ENCODE results near the gene NTM. TPM values are rescaled to one million over a fixed set of nuclear protein-coding genes. Genes with fewer than 3 reads are reported as not detected.

NTM gene
- polyA plus RNA-seq, 1 donor from 2014 or later, result 39.4 TPM

- H2AFZ ChIP-seq (ENCODE audit: low read depth, low read length), result no peak overlapping the region
- no peaks in the 10 kb centered on the region for H3F3A ChIP-seq (ENCODE audit: insufficient read depth, low read length, poor library complexity, severe bottlenecking)
- H3K9ac ChIP-seq (ENCODE audit: low read length), result no peak overlapping the region
- H3K27me3 ChIP-seq (ENCODE audit: insufficient read depth, low read depth, low read length), result no peaks in the 10 kb centered on the region
- H3K9me2 ChIP-seq (ENCODE audit: insufficient read depth, low read length), result no peaks in the 10 kb centered on the region
- no peaks in the 10 kb centered on the region for H3K9me3 ChIP-seq (ENCODE audit: low read length)
- H3K4me2 ChIP-seq (ENCODE audit: low read length), result no peak overlapping the region
- no peak overlapping the region for H3K27ac ChIP-seq (ENCODE audit: low read length)
- no peaks in the 10 kb centered on the region for H3K36me3 ChIP-seq (ENCODE audit: insufficient read depth, low read length)
- no peak overlapping the region for H3K4me3 ChIP-seq (ENCODE audit: low read length)
- no peaks in the 10 kb centered on the region for H3K79me2 ChIP-seq (replicated peaks; ENCODE audit: insufficient read depth, low read length)
- TF ChIP-seq REST (IDR thresholded peaks at IDR 0.05; ENCODE audit: borderline replicate concordance) (no peak), MXI1 (conservative IDR thresholded peaks at IDR 0.05; ENCODE audit: poor library complexity, severe bottlenecking) (no peak)
- H4K20me1 ChIP-seq (ENCODE audit: insufficient read depth), result no peaks in the 10 kb centered on the region
Observed at GRCh38 chr11:131965504-131965903, 595.1 kb downstream of the NTM start.

- Histone ChIP-seq H3K9ac (ENCODE audit: low read length) (no peak overlapping the region), H3F3A (ENCODE audit: insufficient read depth, low read length, poor library complexity, severe bottlenecking) (no peaks in the 10 kb centered on the region), H3K27me3 (ENCODE audit: insufficient read depth, low read depth, low read length) (no peaks in the 10 kb centered on the region), H3K79me2 (replicated peaks; ENCODE audit: insufficient read depth, low read length) (no peaks in the 10 kb centered on the region), H3K27ac (ENCODE audit: low read length) (no peak overlapping the region), H3K4me3 (ENCODE audit: low read length) (no peak overlapping the region), H4K20me1 (ENCODE audit: insufficient read depth) (no peaks in the 10 kb centered on the region), H2AFZ (ENCODE audit: low read depth, low read length) (no peak overlapping the region), H3K9me2 (ENCODE audit: insufficient read depth, low read length) (no peaks in the 10 kb centered on the region), H3K9me3 (ENCODE audit: low read length) (no peaks in the 10 kb centered on the region), H3K36me3 (ENCODE audit: insufficient read depth, low read length) (no peaks in the 10 kb centered on the region), H3K4me2 (ENCODE audit: low read length) (no peak overlapping the region)
- TF ChIP-seq EP300 (conservative IDR thresholded peaks at IDR 0.05; ENCODE audit: poor library complexity, severe bottlenecking) (no peak), CTCF (IDR thresholded peaks at IDR 0.05; ENCODE audit: poor library complexity, severe bottlenecking) (no peak), SMC3 (conservative IDR thresholded peaks at IDR 0.05; ENCODE audit: poor library complexity) (no peak)
Observed at GRCh38 chr11:131966667-131967066, 596.3 kb downstream of the NTM start.

GRCh38 chr11:131969261-131969660 is 598.8 kb downstream of the NTM start:
- no peaks in the 10 kb centered on the region for H3K9me2 ChIP-seq (ENCODE audit: insufficient read depth, low read length)
- H3K4me2 ChIP-seq (ENCODE audit: low read length), result no peak overlapping the region
- no peaks in the 10 kb centered on the region for H3F3A ChIP-seq (ENCODE audit: insufficient read depth, low read length, poor library complexity, severe bottlenecking)
- no peak overlapping the region for H2AFZ ChIP-seq (ENCODE audit: low read depth, low read length)
- H3K36me3 ChIP-seq (ENCODE audit: insufficient read depth, low read length), result no peaks in the 10 kb centered on the region
- H3K27ac ChIP-seq (ENCODE audit: low read length), result no peak overlapping the region
- no peaks in the 10 kb centered on the region for H4K20me1 ChIP-seq (ENCODE audit: insufficient read depth)
- no peak overlapping the region for H3K9ac ChIP-seq (ENCODE audit: low read length)
- TF ChIP-seq TAF1 (IDR thresholded peaks at IDR 0.05; ENCODE audit: low read depth) (no peak), POLR2AphosphoS5 (IDR thresholded peaks at IDR 0.05) (no peak), RAD21 (conservative IDR thresholded peaks at IDR 0.05) (no peak), SMC3 (conservative IDR thresholded peaks at IDR 0.05; ENCODE audit: poor library complexity) (no peak), CTCF (IDR thresholded peaks at IDR 0.05; ENCODE audit: poor library complexity, severe bottlenecking) (no peak), EP300 (conservative IDR thresholded peaks at IDR 0.05; ENCODE audit: poor library complexity, severe bottlenecking) (no peak), MXI1 (conservative IDR thresholded peaks at IDR 0.05; ENCODE audit: poor library complexity, severe bottlenecking) (no peak), EZH2 (IDR thresholded peaks at IDR 0.05; ENCODE audit: borderline replicate concordance, insufficient read depth, low read length, poor library complexity, severe bottlenecking) (no peak), REST (IDR thresholded peaks at IDR 0.05; ENCODE audit: borderline replicate concordance) (no peak)
- no peaks in the 10 kb centered on the region for H3K9me3 ChIP-seq (ENCODE audit: low read length)
- H3K4me3 ChIP-seq (ENCODE audit: low read length), result no peak overlapping the region
- H3K27me3 ChIP-seq (ENCODE audit: insufficient read depth, low read depth, low read length), result no peaks in the 10 kb centered on the region
- no peaks in the 10 kb centered on the region for H3K79me2 ChIP-seq (replicated peaks; ENCODE audit: insufficient read depth, low read length)

Data from neural cell (in vitro differentiated cells).